GM06990 (cell line): ENCODE results near the gene ENOX1.

ENCODE experiments used
- DNase-seq: peaks from one replicate; pipeline ENCODE4 v3.0.0-alpha.2; 2011; ENCODE audit not compliant: insufficient read length; ENCODE audit errors: extremely low read depth
- H3K27me3 ChIP-seq: replicated peaks from 2 replicates; pipeline ENCODE4 v1.6.0; 2011; ENCODE audit warnings: low read length; ENCODE audit not compliant: control insufficient read depth, insufficient read depth
- H3K36me3 ChIP-seq: 2 replicates; pipeline ENCODE4 v1.5.1; 2011; ENCODE audit warnings: low read length; ENCODE audit not compliant: control insufficient read depth, insufficient read depth
- H3K4me3 ChIP-seq: replicated peaks from 2 replicates; pipeline ENCODE4 v1.5.1; 2011; ENCODE audit warnings: low read depth, mild to moderate bottlenecking, control low read depth, low read length
- CTCF ChIP-seq: IDR thresholded peaks from 2 replicates; pipeline ENCODE4 v1.5.1; 2011; ENCODE audit warnings: low read length, control low read depth, mild to moderate bottlenecking, inconsistent platforms; ENCODE audit not compliant: insufficient read depth, poor library complexity, severe bottlenecking

Gene ENOX1

DNA sequence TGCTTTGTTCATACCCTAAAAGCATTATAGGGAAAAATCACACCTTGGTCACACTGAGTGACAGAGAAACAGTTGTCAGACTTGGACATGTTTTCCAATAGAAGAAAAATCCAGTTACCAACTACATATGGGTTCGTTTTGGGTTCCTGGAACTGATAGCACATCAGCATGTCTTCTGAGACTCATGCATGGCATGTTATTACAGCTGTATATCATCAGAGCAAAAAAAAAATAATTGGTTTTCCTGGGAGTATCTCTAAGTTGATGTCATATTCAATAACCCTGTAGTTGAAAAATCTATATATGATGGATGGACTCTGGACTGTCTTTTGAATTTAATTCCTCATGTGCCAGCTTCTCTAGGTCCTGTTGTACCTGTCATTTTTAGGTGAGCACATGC lies 551.7 kb downstream of the ENOX1 start:
- DNase-seq = no peak
- Histone ChIP-seq H3K4me3 (no peak overlapping the region), H3K27me3 (no peaks in the 10 kb centered on the region), H3K36me3 (no peaks in the 10 kb centered on the region)
- no peak for TF ChIP-seq CTCF

DNA sequence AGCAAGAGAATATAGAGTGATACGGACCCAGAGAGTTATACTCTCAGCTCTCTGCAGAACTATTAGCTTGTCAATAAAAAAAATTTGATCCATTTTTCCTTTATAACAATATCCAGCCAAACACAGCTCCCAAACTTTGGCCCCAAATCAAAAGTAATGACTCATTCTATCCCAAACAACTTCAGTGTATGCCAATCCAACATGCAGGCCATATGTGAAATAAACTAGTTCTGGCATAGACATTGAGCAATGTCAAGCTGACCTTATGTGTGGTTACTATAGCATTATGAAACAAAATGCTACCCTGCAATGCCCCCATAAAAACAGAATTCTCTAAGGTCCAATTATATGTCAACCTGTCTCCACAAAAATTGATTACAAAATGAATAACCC lies 553.9 kb downstream of the ENOX1 start:
- TF ChIP-seq CTCF = no peak
- no peak overlapping the region for H3K4me3 ChIP-seq
- no peaks in the 10 kb centered on the region for H3K36me3 ChIP-seq
- DNase-seq = no peak
- H3K27me3 ChIP-seq = no peaks in the 10 kb centered on the region

- no peak overlapping the region for H3K4me3 ChIP-seq
- no peaks in the 10 kb centered on the region for H3K27me3 ChIP-seq
- no peak for TF ChIP-seq CTCF
- no peaks in the 10 kb centered on the region for H3K36me3 ChIP-seq
- DNase-seq = no peak
Measured at GRCh38 chr13:43232144-43232872, 554.5 kb downstream of the ENOX1 start.

DNA sequence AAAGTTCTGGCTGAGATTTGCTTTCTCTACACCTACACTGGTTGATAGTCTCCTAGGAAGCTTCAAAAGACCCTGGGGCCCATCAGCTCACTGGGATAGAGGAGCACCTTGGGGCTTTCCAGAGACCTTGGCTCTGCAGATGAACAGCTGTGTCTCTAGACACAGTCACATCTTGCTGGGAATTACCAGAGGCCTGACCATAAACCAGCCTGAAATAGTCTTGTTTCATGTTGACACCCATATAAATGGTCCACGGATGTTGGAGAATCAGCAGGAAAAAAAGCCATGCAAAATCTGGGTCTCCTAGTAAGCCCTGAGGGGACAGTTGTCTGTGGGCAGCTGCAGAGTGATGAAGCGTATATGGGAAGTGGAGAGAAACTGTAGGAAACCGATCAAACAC lies 555.8 kb downstream of the ENOX1 start:
- H3K4me3 ChIP-seq = no peak overlapping the region
- no peaks in the 10 kb centered on the region for H3K36me3 ChIP-seq
- no peak for TF ChIP-seq CTCF
- no peak for DNase-seq
- no peaks in the 10 kb centered on the region for H3K27me3 ChIP-seq

GRCh38 chr13:43229506-43229905 lies 557.3 kb downstream of the ENOX1 start:
- TF ChIP-seq CTCF = no peak
- no peaks in the 10 kb centered on the region for H3K27me3 ChIP-seq
- no peaks in the 10 kb centered on the region for H3K36me3 ChIP-seq
- no peak overlapping the region for H3K4me3 ChIP-seq
- DNase-seq = no peak

GRCh38 chr13:43227721-43228120 lies 559.1 kb downstream of the ENOX1 start:
- Histone ChIP-seq H3K27me3 (no peaks in the 10 kb centered on the region), H3K4me3 (no peak overlapping the region), H3K36me3 (no peaks in the 10 kb centered on the region)
- TF ChIP-seq CTCF = no peak
- no peak for DNase-seq
